OCI-LY1 (cell line): ENCODE measurements around the gene CYB561.

ENCODE experiments used
- EZH2 ChIP-seq: fragments of 200-600 bp; sonication (generic), shearing (Covaris generic); IDR thresholded peaks from 2 replicates; pipeline ENCODE4 v1.8.0; 2017; ENCODE audit warnings: borderline replicate concordance, mixed run types, mild to moderate bottlenecking, antibody characterized with exemption, low read length, moderate library complexity, mixed read lengths
- TF ChIP-seq, protein P1 (sequence below): fragments of 200-600 bp; sonication (generic), shearing (Covaris generic); IDR thresholded peaks from 2 replicates; pipeline ENCODE4 v1.5.1; 2017; ENCODE audit warnings: mild to moderate bottlenecking, antibody characterized with exemption, low read length, moderate library complexity, mixed read lengths

DNA sequence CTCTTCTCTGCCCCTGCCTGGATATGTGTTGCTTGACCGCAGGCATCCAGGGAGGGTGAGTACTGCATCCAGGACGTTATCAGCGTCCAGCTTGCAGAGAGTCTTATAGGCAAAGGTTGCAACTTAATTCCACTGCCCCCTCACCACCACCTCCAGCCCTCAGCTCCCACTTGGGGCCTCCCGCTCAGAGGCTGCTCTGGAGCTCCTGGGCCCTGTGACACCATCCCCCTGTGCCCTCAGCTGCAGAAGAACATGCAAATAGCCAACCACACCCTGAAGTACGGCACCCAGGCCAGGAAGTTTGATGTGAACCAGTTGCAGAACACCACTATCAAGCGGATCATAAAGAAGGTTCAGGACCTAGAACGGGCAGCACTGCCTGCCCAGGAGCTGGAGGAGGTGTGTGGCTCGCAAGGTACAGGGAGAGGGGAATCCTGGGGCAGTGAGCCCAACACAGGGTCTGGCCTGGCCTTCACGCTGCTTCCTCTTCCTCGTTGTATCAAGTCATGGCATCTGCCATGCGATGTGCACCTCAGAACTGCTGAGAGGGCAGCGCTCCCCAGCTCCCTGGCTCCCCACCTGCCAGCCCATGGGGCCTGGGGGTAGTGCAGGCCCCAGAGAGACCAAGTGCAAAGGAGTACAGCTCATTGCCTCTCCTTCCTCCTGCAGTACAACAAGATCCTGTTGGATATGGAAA, 40.4 kb upstream of the CYB561 start:
- TF ChIP-seq, protein P1, sequence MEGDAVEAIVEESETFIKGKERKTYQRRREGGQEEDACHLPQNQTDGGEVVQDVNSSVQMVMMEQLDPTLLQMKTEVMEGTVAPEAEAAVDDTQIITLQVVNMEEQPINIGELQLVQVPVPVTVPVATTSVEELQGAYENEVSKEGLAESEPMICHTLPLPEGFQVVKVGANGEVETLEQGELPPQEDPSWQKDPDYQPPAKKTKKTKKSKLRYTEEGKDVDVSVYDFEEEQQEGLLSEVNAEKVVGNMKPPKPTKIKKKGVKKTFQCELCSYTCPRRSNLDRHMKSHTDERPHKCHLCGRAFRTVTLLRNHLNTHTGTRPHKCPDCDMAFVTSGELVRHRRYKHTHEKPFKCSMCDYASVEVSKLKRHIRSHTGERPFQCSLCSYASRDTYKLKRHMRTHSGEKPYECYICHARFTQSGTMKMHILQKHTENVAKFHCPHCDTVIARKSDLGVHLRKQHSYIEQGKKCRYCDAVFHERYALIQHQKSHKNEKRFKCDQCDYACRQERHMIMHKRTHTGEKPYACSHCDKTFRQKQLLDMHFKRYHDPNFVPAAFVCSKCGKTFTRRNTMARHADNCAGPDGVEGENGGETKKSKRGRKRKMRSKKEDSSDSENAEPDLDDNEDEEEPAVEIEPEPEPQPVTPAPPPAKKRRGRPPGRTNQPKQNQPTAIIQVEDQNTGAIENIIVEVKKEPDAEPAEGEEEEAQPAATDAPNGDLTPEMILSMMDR, result no peak
- TF ChIP-seq EZH2, result no peak
